NCI-H1092 treated with DMSO at 0.1 percent for 48 hours (cell line): ENCODE data around the gene PRKAB1.

Source experiments
- DNase-seq: peaks from one replicate; lab custom pipeline; 2025; lab: John Stamatoyannopoulos, UW

PRKAB1 gene

GRCh38 chr12:119714614-119715267 is 46.8 kb downstream of the PRKAB1 start:
- no peak for DNase-seq

GRCh38 chr12:119715268-119715620 is 47.3 kb downstream of the PRKAB1 start:
- no peak for DNase-seq

DNA sequence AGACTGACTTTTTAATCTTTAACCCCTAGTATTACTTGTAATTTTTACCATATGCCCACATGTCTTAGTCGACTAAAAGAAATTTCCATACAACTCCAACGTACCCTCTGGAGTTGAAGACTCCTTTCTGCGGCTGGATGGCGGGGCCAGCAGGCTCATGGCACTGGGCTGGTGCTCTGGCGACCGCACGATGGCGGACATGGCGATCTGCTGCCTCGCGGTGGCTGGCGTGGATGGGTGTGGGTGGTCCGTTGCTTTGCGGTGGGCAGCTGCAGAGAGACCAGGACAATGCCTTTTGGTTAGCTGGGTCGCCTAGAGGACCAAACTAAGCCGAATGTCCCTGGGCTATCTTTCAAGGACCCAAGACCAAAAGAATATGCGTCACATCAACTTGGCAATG is 50.2 kb downstream of the PRKAB1 start:
- DNase-seq: no peak

- DNase-seq: no peak
Observed at GRCh38 chr12:119720349-119720748, 52.4 kb downstream of the PRKAB1 start.

- no peak for DNase-seq
Observed at GRCh38 chr12:119721306-119721705, 53.4 kb downstream of the PRKAB1 start.

GRCh38 chr12:119725523-119725922 is 57.6 kb downstream of the PRKAB1 start:
- DNase-seq: no peak

DNA sequence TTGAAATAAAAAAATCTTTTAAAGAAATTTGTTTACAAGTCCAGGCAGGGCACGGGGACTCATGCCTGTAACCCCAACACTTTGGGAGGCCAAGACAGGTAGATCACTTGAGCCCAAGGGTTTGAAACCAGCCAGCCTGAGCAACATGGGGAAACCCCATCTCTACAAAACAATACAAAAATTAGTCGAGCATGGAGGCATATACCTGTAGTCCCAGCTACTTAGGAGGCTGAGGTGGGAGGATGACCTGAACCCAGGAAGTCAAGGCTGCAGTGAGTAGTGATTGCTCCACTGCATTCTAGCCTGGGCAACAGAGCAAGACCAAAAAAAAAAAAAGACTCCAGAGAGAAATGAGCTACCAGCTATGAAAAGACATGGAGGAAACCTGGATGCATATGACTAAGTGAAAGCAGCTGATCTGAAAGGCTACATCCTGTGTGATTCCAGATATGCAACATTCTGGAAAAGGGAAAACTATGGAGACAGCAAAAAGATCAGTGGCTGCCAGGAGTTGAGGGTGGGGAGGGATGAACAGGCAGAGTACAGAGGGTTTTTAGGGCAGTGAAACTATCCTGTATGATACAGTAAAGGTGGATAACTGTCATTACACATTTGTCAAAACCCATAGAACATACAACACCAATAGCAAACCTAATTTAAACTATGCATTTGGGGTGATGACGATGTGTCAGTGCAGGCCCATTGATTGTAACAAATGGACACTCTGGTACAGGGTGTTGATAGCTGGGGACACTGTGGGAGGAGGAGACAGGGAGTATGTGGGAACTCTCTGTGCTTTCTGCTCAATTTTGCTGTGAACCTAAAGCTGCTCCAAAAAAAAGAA is 59.9 kb downstream of the PRKAB1 start:
- DNase-seq: no peak

- no peak for DNase-seq
Observed at GRCh38 chr12:119728444-119728745, 60.5 kb downstream of the PRKAB1 start.

DNA sequence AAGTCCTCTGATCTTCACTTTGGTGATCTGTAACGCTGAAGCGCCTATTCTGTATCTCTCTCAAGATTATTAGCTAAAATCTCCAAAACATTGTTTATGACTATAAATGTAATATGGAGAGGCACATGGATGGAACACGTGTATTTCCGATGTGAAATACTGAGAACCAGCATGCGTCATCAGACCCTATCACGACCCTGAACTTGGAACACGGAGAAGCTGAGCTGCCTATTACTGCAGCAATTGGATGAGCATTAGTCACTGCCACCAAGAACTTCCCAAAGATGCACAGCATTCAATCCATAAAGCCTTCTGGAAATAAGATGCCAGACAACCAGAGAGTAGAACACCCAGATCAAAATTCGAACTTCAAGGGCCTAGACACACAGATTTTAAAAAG is 61.9 kb downstream of the PRKAB1 start:
- DNase-seq: no peak

DNA sequence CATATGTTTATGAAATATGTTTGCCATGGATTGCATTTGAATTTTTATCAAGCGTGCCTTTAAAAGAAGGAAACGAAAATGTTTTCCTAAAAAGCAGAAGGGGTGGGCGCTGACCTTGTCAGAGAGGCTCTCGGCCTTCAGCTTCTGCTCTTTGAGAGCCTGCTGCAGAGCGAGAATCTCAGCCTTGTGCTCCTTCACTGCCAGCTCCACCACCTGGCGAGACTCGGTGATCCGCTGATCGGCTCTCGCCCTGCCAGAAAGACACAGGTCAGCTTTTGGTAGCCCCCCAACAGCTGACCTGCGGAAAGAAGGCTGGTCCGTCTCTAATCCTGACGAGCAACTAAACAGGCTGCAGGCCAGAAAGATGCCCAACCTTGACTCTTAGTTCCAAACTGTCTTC is 62.4 kb downstream of the PRKAB1 start:
- no peak for DNase-seq
